ENCODE results near the gene NPAS4.
"Not testable (repeated sequence)": the region's sequence is repeated elsewhere in the genome, so short reads cannot be mapped to it uniquely, and the experiment has no call there.

NPAS4 gene

DNA sequence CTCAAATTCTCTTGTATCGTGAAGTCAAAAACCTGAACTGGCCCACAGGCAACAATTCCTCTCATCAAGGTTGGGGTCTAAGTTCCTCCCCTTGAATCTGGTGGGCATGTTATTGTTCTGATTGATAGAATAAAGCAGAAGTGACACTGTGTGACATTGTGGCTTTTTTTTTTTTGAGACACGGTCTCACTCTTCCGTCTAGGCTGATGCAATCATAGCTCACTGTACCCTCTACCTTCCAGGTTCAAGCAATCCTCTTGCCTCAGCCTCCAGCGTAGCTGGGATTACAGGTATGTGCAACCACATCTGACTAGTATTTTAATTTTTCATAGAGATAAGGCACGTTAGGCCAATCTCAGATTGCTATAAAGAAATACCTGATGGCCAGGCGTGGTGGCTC is 37.0 kb downstream of the NPAS4 start:
- DNase-seq (ENCODE audit: low read depth): no peak

DNA sequence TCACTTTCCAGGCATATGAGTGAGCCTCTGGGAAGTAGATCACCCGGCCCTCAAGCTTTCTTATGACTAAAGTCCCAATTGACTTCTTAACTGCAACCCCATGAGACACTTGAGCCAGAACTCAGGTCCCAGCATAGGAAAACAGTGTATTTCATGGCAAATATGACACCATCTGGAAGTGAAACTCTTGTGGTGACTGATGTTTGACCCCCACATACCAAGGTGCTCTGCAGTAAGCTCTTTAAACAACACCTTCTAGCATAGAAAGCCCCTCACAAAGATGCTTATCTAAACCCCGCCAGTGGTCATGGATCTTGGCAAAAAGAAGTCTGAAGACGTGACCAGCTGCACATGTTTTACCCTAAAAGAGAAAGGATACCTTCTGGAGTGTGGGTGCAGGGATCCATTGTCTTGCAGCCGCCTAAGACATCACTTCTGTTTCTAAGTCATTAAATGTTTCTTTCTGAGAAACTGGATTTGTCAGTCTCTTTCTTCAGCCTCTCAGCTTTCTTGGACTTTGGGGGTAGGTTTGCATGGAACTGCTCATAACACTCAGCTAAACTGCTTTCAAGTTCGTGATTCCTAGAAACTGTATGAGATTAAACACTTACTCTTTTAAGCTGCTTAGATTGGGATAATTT is 38.4 kb downstream of the NPAS4 start:
- DNase-seq (ENCODE audit: low read depth): no peak

GRCh38 chr11:66462010-66462409 is 41.2 kb downstream of the NPAS4 start:
- no peak for DNase-seq (ENCODE audit: low read depth)

GRCh38 chr11:66462911-66463310 is 42.1 kb downstream of the NPAS4 start:
- DNase-seq (ENCODE audit: low read depth): no peak

- not testable (repeated sequence) for DNase-seq (ENCODE audit: low read depth)
Measured at GRCh38 chr11:66464116-66464515, 43.3 kb downstream of the NPAS4 start.

DNA sequence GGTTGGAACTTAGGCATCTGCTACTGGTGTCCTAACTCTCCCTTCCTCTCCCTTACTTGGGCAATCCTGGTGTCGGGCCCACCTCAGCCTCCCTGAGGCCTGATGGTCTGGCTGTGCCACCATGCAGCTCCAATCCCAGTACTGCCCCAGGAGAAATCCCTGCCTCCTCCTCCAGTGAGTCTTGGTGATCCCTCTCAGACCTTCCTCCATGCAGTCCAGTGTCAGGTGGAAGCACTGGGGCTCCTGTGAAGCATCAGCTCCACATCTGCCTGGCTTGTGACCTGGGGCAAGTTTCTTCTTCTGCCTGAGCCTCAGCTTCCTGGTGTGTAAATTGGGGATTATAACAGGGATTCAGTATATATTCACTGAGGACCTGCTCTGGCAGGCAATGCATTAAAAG is 44.1 kb downstream of the NPAS4 start:
- DNase-seq (ENCODE audit: low read depth): no peak

- no peak for DNase-seq (ENCODE audit: low read depth)
Measured at GRCh38 chr11:66465373-66466224, 44.8 kb downstream of the NPAS4 start.

DNA sequence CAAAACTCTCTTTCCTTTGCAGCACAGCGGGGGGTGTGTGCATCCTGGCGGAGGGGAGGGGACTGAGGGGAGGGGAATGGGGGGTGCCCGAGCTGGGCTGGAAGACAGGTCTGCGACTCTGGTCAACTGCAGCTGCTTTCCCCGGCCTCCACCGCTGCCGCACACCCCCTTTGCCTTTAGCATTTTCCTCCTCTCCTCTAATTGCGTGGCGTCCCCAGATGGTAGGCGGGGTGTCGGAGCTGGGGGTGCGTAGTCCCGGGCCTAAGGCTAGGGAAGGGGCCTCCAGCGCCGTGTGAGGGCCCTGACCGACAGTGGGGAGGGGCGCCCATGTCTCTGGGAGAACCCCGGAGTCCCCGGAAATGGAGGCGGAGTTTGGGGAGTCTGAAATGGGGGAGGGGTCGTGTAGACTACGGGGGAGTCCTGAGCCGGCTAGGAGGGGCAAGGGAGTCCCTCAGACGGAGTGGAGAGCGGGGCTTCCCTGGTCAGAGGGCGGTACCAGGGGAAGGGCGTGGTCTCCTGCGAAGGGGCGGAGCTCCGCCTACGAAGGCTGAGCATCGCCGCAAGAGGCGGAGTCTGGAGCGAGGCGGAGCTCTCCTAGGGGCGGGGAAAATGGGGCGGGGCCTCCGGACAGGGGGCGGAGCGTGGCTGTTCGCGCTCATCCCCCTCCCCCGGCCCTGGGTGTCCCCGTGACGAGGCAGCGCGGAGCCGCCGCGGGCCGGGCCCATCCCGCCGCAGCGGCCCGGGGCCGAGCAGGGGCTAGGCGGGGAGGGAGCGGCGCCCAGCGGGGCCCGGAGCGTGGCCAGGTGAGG is 45.6 kb downstream of the NPAS4 start, which contains the start of gene PELI3:
PELI3 (plus strand) TSS at position 681 of the 809 bp plus-strand sequence. CDS start 1,224 bp downstream, outside the sequence.
- DNase-seq (ENCODE audit: low read depth): peak; percentile 90

- DNase-seq (ENCODE audit: low read depth): peak; percentile 17
Measured at GRCh38 chr11:66467034-66467659, 46.3 kb downstream of the NPAS4 start.

DNA sequence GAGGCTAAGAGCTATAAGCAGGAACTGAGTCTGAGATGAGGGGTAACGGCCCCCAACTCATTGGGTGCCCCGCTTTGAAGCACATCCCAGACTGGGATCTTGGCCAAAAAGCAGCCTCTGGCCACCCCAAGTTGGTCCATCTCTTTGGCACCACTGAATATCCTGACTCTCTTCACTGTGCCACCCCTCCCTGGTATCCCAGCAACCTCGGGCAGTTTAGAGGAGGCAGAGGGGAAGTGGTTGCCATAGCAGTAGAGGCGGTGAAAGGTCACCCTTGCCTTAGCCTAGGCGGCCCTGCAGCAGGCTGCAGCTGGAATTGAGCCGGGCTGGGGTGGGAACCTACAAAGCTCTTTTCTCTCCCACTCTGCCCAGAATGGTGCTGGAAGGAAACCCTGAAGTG is 46.9 kb downstream of the NPAS4 start:
- no peak for DNase-seq (ENCODE audit: low read depth)

- no peak for DNase-seq (ENCODE audit: low read depth)
Measured at GRCh38 chr11:66468691-66469090, 47.9 kb downstream of the NPAS4 start.

DNA sequence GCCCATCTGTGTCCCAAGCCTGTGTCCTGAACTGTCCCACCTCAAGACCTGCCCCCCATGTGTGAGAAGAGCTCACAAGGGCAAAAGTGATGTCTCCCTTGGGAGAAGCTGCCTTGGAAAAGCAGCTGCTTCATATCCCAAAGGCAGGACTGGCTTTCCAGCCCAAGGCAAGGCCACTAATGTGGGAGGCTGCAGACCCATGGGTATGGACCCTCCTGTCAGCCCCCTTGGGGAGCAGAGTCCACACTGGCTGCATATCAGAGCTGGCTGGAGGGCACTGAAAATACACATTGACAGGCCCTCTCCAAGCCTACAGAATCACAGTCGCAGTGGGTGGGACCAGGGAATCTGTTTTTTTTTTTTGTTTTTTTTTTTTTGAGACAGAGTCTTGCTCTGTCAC is 48.6 kb downstream of the NPAS4 start:
- no peak for DNase-seq (ENCODE audit: low read depth)

DNA sequence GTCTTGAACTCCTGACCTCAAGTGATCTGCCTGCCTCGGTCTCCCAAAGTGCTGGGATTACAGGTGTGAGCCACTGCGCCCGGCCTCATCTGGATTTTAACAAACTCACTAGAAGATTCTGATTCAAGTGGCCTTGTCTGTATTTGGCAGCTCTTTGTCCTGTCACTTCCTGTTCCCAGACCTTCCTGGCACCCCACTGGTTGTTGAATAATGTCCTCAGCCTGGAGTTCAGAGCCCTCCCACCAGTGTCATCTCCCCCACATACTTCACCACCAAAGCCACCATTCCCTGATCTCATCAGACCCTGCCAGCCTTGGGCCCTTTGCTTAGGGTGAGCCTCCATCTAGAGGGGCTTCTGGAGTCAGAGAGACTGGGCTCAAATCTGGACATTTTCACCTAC is 49.2 kb downstream of the NPAS4 start:
- no peak for DNase-seq (ENCODE audit: low read depth)

- no peak for DNase-seq (ENCODE audit: low read depth)
Measured at GRCh38 chr11:66471142-66471541, 50.3 kb downstream of the NPAS4 start.

- no peak for DNase-seq (ENCODE audit: low read depth)
Measured at GRCh38 chr11:66472054-66472453, 51.2 kb downstream of the NPAS4 start.

- no peak for DNase-seq (ENCODE audit: low read depth)
Measured at GRCh38 chr11:66473167-66473566, 52.3 kb downstream of the NPAS4 start.

DNA sequence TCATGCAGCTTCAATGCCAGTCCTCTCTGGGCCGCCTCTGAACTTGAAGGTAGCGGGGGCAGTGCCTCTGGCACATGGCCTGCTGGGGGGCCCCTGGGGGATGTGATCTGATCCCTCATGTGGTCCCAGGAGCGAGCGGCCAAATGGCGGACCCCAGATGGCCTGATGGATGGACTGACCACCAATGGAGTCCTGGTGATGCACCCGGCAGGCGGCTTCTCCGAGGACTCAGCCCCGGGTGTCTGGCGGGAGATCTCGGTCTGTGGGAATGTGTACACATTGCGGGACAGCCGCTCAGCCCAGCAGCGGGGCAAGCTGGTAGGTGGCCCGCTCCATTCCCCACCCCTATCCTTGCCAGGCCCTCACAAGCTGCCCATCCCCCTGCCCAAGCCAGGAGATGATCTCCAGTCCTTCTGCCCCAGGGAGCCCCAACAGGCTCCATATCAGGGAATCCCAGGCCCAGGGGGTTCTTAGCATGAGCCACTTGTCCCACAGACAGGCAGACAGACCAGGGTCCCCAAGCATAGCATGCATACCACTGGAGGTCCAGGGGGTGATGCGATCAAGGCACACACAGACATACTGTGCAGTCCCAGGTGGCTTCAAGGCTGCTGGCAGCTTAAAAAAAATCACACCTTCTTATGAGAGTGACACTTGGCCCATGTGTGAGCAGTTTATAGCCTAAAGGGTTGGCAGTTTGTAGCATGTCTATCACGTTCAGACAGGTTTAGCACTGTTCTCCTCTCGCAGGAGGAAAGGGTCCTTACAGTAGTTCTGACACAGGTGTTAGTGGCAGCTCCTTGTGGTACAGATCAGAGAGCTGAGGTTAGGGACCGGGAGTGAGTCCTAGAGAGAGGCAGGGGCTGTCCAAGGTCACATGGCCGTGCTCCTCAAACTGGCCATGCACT is 53.0 kb downstream of the NPAS4 start:
- DNase-seq (ENCODE audit: low read depth): no peak

DNA sequence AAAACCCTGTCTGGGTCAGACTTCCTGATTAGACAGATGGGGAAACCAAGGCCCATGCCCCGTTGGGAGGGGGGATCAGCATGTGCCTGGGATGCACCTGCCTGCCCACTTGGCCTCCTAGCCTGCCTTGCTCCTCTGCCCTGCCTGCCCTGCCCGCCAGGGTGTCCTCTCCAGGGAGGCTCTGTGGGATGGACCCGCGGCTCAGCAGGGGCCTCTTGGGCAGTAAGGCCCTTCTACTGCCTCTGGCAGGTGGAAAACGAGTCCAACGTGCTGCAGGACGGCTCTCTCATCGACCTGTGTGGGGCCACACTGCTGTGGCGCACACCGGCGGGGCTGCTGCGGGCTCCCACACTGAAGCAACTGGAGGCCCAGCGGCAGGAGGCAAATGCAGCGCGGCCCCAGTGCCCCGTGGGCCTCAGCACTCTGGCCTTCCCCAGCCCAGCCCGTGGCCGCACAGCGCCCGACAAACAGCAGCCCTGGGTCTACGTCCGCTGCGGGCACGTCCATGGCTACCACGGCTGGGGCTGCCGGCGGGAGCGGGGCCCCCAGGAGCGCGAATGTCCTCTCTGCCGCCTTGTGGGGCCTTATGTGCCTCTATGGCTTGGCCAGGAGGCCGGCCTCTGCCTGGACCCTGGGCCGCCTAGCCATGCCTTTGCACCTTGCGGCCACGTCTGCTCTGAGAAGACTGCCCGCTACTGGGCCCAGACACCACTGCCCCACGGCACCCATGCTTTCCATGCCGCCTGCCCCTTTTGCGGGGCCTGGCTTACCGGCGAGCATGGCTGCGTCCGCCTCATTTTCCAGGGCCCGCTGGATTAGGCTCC is 54.7 kb downstream of the NPAS4 start:
- no peak for DNase-seq (ENCODE audit: low read depth)

Measured in activated T-cell treated with anti-CD3 and anti-CD28 coated beads for 24 hours (primary cell).